HG02763 (cell line): ENCODE results near the gene NOTCH1.

Experiments
- ATAC-seq: cut with Tn5 transposase; IDR thresholded peaks from one replicate; pipeline ENCODE4 v1.9.1; 2021; ENCODE audit warnings: mild to moderate bottlenecking, moderate library complexity; ENCODE audit not compliant: unreplicated experiment

Gene NOTCH1

DNA sequence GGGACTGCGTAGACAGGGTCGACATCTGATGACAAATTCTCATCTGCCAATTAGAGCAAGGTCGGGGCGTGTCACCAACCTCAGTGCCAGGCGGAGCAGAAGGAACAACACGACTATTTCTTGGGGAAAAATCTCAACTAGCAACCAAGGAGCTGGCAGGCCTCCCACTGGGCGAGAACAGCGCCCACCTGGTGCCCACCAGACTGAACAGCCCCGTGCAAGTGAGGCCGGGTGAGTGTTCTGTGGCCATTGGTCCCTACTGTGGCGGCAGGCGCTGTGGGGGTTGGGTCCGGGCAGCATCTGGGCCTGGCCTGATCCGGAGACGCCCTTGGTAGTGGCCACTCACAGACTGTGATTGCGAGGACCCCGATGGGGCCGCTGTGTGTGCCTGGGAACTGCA is 11.5 kb downstream of the NOTCH1 start:
- no peak for ATAC-seq

DNA sequence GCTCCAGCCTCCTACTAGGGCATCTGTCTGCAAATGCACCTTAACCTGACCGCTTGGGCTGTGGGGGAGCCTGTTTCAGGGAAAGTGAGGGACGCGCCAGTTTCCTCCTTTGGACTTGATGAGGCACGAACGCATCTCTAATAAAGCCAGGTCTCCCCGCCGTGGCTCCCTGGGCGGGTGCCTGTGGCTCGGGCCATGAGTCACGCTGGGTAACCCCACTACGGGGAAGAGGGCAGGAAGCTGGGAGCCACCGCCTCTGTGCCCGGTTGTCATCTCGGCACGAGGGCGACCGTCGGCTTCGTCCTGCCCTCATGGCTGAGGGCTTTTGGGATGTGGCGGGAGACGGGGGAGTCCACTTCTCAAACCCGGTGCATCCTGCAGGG is 12.1 kb downstream of the NOTCH1 start:
- ATAC-seq = no peak

DNA sequence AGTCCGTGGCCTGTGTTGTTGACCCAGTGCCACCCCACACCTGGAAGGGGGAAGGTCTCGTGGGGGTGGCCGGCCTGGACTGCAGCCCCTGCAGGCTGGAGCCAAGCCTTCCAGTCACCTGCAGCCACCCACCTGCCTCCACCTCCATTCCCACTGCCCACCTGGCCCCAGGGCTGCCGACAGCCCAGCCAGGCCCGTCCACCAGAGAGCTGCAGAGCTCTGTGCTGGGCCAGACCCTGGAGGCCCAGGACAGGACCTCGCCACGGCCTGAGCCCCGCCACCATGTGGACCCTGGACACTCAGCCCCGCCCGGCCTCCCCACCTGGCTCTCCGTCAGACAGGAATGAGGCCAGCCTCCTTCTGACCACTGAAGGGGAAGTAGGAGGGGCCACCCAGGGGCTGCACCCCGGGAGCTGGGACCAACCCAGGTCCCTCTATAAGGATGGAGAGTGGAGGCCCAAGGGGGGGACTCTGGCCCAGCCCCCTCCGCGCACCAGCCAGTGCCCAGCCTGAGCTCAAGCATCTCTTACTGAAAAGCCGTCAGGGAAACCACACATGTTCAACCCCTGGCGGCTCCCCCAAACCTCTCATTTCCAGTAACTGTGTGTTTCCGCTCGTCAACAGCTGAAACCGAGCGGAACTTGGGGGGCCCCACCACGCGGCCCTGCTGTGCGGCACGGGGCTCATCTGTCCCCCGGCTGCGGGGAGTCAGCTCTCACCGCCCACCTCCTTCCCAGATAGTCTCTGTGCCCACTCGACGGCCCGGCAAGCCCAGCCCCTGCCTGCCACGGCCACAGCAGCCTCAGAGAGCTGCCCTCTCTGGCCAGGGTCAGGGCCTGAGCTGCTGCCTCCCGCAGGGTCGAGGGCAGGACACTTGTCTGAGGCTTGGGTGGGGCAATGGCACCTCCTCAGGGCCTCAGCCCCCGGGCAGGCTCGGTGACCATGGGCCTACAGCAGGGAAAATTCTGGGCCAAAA is 12.8 kb downstream of the NOTCH1 start:
- ATAC-seq = no peak

DNA sequence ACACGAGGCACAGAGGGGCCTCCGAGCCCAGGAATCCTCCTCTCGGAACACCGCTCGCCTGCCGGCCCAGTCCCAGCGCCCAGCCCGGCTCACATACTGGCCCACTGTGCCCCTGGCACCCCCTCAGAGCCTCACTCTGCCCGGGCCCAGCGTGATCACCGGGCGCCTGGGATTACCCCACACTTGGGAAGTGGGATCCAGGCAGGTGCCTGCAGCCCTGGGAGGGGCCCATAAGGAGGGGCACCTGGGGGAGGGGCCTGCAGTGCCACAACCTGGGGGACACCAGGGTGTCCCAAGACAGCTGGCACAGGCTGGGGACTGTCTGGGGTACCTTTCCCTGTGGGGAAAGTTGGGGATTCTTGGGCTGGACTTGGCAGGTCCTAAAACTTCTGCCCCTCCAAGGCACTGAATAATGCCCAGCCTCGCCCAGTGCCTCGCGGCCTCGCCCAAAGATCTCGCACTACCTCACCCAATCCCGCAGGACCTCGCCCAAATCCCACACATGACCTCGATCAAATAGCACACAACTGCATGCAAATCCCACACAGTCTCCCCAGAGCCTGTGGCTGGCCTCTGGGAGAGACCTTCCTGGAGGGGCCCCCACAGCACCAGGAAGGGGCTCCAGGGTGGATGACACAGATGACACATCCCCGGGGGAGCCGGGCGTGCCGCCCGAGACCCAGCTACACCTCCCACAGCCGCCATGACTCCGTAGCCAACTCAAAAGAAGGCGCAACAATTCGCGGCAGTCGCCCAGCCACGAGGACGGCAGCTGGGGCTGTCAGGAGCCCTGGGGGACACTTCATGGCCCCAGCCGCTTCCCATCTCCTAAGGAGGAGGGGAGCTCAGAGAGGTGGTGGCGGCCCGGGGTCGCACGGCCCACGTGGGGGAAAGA is 13.7 kb downstream of the NOTCH1 start:
- ATAC-seq = no peak

DNA sequence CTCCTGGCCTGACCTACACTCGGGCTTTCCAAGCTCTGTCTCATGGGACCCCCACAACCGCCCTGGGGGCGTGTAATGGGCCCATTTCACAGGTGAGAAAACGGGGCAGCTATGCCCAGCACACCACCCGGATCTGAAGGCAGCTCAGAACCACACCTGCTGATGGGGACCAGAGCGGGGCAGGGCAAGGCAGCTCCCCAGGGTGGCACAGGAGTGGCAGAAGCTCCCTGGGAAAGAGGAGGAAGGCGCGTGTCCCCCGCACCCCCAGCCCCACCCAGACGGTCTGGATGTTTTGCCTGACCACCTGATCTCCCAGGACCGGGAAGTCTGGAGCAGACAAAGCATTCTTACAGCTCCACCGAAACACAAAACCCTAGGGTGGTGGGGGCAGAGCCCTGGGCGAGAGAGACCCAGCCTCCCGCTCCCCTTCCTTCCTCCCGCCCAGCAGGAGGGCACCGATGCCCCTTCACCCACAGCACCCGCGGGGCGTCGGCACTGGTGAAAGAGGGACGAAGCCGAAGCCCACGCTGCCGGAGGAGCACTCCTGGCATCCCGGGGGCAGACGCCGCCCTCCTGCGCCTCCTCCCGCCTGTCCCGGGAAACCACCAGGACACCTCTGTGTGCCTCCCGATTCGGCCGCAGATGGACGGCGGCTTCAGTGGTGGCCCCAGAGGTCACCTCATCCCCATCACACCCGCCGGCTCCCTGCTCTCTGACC is 14.5 kb downstream of the NOTCH1 start:
- ATAC-seq = no peak

DNA sequence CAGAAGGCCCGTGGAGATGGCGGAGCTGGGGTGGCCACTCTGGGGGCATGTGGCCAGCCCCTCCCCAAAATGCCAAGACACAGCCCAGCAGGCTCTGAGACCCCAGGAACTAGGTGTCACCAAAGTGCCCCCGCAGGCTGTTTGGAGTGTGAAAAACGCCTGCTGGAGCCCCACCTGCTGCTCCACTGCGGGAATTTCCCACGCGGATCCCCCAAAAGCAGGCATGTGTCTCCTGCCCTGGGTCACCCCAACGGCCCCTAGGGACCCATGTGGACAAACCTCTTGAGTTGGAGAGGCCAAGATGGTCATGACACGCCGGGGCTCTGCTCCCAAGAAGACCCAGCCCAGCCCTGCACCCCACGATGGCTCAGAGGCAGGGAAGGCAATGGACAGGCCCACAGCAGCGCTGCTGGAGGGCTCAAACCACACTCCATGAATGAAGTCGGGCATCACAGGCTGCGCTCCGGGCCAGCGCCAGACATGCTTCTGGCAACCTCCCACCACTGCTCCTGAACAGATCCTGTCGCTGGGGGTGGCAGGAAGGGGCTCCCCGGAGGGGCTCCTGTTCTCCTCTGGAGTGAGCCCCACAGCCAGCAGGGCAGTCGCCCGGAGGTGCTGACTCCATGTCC is 15.3 kb downstream of the NOTCH1 start:
- ATAC-seq = no peak

DNA sequence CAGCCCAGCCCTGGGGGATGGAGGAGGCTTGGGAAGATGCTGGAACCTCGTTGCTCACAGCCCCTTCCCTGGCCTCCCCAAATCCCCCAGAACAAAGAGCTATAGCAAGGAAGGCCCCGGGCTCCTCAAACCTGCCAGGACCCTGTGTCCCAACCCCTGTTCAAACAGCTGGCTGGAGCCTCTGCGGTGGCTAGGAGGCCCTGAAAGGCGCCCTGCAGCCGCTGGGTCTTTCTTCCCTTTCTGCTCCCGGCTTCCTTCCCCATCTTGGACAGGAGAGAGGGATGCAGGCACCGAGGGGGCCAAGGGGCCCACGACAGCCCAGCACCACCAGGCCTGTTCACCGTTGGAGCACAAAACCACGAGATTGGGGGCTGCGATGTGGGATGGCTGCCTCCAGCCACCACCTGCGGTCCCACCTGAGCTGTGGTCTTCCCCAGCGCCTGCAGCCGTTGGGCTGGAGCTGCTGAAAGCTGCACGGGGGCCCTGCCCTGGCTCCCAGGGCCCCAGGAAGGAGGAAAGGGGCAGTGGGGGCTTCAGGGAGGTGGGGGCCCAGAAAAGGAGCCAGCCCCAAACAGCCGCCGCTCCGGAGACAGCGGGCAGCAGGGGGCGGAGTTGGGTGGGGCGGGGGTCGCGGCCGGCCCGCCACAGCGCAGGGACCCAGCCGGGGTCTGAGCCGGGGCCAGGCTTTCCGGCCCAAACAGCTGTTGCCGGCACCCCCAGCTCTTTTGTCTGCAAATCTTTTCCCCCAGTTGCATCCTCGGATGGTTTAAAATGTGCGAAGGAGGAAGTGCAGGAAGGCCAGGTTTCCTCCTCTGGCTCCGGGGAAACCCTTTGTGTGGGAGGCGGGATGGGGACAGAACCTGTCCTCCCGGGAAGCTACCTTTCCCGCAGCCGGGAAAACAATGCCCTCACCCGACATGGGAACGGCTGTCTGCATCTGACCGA is 16.1 kb downstream of the NOTCH1 start:
- no peak for ATAC-seq

DNA sequence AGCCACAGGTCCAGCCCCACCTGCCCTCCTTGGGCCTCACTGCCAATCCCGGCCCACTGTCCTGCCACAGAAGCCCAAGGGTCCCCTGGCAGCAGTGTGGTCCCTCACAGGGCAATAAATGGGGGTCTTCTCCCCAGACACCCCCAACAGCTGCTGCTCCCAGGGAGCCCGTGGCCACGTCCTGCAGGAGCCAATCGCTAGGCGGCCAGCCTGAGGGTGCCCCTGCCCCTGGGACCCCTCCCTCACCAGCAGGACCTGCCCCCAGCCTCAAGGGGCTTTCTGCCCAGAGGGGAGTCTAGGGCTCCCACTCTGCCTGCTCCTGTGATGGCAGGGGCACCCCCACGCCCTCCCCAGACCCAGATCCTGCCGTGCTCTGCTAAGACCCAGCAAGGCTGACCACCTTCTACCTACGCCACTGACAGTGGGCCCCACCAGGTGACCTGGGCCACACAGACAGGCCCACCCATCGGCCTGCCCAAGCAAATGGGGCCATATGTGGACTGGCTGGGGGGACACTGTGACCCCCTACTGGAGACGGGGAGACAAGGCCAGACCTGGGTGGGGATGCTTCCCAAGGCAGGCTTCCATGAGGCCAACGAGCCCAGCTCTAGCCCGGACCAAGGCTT is 17.0 kb downstream of the NOTCH1 start:
- ATAC-seq = no peak

DNA sequence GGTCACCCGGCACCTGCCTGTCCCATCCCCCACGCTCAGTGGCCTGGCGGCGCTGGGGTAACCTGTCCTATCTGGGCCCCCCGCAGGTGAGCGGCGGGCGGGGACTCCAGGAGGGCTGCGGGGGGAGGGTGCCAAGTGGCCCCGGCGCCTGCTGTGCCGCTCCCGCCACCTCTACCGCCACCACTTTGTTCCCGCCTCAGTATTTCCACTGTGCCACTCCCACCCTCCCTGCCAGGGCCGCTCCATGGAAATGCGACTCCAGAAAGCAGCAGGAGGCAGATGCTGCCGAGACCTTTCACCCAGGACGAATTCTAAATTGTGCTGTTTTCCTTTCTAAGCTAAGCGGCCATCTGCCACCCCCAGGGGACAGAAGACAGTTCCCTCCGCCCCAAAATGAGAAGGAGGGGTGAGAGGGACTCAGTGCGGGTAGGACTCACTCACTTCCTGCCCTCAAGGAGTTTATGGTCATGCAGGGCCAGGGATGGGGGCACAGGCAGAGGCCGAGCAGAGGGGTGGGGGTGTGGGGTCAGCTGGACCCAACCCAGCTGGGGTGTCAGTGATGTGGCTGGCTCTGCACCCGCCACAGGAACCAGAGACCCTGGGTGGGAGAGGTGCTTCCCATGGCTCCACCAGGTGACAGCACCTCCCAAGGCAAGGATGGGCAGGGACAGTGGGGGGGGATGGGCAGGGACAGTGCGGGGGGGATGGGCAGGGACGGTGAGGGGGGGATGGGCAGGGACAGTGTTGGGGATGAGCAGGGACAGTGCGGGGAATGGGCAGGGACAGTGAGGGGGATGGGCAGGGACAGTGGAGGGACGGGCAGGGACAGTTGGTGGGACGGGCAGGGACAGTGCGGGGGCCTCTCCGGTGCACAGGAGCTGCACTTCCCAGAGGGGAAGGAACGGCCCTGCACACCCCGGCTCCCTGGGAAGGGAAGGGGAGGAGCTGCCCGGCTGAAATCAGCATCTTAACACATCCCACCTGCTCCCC is 17.8 kb downstream of the NOTCH1 start:
- ATAC-seq = no peak

DNA sequence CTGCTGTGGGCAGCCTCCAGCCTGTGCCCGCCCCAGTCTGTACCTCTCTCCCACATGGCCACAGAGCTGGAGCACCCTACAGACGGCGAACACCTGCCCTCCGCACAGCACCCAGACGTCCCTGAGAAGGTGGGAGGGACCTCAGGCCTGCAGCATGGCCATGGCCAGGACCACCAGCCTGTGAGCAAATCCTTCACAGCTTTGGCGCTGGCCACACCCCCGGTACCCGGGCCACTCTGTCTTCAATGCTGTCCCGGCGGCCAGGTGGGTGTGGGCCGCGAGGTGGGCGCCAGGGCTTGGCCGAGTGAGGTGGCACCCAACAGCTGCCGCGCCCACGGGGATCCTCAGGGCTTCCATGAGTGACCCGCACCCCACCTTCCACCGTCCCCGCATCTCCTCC is 18.7 kb downstream of the NOTCH1 start:
- no peak for ATAC-seq

DNA sequence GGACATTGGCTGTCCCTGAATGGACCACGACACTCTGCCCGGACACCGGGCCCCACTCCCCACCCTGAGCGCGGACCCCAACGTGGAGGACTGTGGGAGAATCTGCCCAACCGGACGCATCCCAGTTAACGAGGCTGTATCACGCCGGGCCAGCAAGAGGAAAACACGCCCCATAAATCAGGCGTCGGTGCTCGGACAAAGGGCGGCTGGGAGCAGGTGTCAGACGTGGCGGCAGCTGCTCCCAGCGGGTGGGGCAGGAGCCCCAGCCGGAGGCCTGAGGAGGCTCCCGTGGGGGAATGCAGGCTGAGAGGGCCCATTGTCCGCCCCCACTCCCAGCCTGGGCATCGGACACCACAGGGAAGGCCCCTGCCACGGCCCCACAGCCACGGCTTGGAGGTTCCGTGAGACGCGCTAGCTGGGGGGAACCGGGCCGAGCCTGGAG is 19.2 kb downstream of the NOTCH1 start:
- no peak for ATAC-seq

DNA sequence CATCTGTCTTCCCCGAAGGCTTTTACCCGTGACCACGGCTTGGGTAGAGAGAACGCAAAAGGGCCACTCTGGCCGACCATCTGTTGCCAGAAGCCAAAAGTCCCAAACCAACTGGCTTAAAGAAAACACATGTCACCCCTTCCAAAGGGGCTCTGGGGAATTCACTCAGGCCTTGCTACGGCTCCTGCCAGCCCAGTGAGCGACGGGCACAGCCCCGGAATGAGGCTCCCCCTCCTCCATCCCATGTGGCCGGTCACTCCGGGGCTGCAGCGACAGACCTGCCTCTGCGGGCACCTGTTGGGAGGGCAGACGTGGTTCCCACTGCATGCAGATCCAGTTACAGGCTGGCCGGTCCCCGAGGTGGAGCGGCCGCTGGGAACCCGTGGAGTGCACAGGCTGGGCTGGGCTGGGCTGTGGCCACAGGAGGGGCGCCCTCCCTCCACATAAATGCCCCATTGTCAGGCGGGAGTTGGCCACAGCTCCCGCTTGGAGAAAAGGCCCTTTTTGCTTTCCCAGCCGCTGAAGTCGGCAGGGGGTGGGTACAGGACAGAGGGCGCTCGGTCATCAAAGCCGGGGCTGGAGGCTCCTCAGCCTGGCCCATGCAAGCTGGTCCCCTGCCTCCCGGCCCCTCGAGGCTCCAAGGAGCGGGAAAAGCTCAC is 19.9 kb downstream of the NOTCH1 start:
- ATAC-seq = no peak

DNA sequence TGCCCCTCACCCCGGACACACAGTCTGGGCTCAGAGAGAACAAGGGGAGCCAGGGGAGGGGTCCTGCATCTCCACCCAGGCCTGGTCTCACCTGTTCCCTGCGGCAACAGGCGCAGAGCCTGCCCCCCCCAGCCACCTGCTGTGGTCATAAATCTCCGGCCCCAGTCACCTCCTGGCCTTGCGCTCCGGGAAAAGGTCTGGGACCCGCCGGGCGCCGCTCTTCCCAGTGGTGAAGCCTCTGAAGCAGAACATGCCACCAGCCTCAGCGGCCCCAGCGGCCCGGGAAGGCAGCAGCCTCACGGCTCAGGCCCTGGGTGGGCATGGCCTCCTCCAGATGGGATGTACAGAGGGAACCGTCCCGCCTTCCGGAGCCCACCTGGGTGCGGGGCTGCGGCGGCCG is 20.6 kb downstream of the NOTCH1 start:
- no peak for ATAC-seq

DNA sequence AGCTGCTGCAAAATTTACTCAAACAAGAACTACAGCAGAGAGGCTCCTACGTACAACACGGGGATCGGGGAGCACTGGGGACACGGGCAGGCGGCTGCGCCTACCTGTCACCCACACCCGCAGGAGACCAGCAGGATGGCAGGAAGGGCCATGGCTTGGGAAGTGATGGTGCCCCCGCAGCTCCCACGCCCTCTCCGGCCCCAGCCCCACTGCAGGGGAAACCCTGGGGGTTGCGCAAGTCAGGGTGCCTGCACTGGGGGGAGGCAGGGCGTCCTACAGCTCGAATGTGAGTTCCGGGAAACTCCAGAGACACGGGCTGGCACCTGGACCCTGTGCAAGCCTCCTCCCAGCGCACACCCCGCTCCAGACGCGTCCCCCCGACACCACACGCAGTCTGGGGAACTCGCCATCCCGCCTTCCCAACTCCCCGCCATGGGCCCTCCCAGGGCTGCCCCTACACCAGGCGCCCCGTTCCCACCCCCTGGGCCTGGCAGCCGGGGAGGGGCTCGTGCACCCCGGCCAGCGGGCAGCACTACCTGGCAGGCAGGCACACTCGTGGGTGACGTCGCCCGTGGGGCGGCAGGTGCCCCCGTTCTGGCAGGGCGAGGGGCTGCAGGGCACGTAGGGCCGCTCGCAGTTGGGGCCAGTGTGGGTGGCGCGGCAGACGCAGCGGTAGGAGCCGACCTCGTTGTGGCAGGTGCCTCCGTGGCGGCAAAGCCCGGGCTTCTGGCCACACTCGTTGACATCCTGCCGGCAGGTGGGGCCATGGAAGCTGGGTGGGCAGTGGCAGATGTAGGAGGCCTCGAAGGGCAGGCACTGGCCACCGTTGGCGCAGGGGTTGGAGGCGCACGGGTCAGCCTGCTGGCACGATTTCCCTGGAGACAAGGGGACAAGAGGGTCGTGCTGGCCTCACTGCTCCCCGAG is 23.3 kb downstream of the NOTCH1 start:
- no peak for ATAC-seq

DNA sequence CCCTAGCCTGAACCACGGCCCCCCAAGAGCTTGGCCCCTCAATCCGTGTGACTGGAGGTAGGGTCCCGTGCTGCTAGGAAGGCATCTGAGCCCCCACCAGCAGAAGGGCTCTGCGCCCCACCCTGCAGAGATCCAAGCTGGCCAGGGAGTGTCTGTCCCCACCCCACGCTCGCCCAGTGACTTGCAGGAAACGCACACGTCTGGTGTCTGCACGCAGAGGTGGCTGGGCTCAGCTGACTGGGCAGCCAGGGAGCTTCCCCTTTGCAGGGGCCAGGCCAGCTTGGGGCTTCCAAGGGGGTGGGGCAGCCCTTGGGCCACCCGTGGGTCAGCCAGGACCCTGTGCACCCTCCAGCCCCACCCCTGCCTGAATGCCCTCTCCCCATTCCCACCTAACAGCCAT is 24.3 kb downstream of the NOTCH1 start:
- ATAC-seq = no peak

DNA sequence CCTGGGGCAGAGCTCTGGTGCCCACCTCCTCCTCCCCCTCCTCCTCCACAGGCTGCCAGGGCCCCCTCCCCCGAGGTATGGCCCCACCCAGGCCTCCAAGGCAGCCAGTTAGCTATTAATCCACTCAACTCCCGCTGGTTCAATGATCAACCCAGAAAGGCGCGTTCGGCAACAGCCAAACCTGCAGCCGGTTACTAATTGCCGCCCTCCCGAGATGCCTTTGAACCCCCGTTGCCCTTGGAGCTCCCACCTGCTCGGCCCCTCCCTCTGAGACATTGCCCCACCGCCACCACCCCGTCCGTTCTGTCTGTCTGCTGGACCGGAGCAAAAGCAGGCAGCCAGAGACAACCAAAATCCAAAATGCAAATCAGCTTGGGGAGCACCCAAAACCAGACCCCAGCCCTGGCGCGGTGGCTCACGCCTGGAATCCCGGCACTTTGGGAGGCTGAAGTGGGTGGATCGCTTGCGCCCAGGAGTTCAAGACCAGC is 25.8 kb downstream of the NOTCH1 start:
- no peak for ATAC-seq
